ENCODE data around the gene OTOA.

Gene OTOA

GRCh38 chr16:21697032-21697431, 33.3 kb downstream of the OTOA start (continued):
- TF ChIP-seq PRDM10 (tag by site-specific recombination; IDR thresholded peaks at IDR 0.05) (no peak), ZBTB7A (tag by site-specific recombination; IDR thresholded peaks at IDR 0.05; ENCODE audit: low read depth) (no peak), ZNF10 (tag by site-specific recombination; IDR thresholded peaks at IDR 0.05) (no peak)

- H3K36me3 ChIP-seq (ENCODE audit: control insufficient read depth in 2 of 2, insufficient read depth in 1 of 2, low read length in 2 of 2) = no peaks in the 10 kb centered on the region
- no peaks in the 10 kb centered on the region for H3K4me1 ChIP-seq (ENCODE audit: control insufficient read depth, insufficient read depth, low read length)
- no peaks in the 10 kb centered on the region for H3K9me3 ChIP-seq (ENCODE audit: control insufficient read depth, insufficient read depth, low read depth, low read length)
- no peak overlapping the region for H3K27ac ChIP-seq (ENCODE audit: extremely low read depth, low read depth, low read length)
- TF ChIP-seq BCL6B (tag by site-specific recombination; IDR thresholded peaks at IDR 0.05) (0 out of 2 replicates have a peak, but pooled peaks have one; percentile 9), ZBTB11 (tag by site-specific recombination; conservative IDR thresholded peaks at IDR 0.05; ENCODE audit: low read depth) (no peak), PRDM1 (tag by site-specific recombination; IDR thresholded peaks at IDR 0.05) (no peak), ZNF837 (tag by site-specific recombination; IDR thresholded peaks at IDR 0.05) (no peak), PATZ1 (tag by site-specific recombination; IDR thresholded peaks at IDR 0.05) (no peak), BCL11B (tag by site-specific recombination; IDR thresholded peaks at IDR 0.05; ENCODE audit: low read depth) (no peak), ZNF596 (tag by site-specific recombination; IDR thresholded peaks at IDR 0.05) (no peak), SP2 (tag by site-specific recombination; IDR thresholded peaks at IDR 0.05) (no peak)
- H3K4me3 ChIP-seq (ENCODE audit: low read depth, low read length) = no peak overlapping the region
- POLR2A ChIA-PET = no interaction called here
- CTCF ChIA-PET = interaction anchor here (0.7 to 1.4 kb wide), 3 partner anchors 12 to 43 kb away, joined by 3 to 4 read pairs (median 3); no protein-coding TSS in a partner anchor
Measured at GRCh38 chr16:21698169-21699032, 34.6 kb downstream of the OTOA start.
